HG03565 (cell line): ENCODE measurements around the gene MAPKAPK2.

Experiments used
- ATAC-seq: cut with Tn5 transposase; IDR thresholded peaks from one replicate; pipeline ENCODE4 v1.9.1; 2021; ENCODE audit warnings: mild to moderate bottlenecking, moderate library complexity; ENCODE audit not compliant: unreplicated experiment

Gene MAPKAPK2

GRCh38 chr1:206658981-206659273, 25.8 kb upstream of the MAPKAPK2 start:
- no peak for ATAC-seq

- no peak for ATAC-seq
Observed at GRCh38 chr1:206660136-206660535, 24.6 kb upstream of the MAPKAPK2 start.

- ATAC-seq, result no peak
Observed at GRCh38 chr1:206661161-206661820, 23.4 kb upstream of the MAPKAPK2 start.

- ATAC-seq, result no peak
Observed at GRCh38 chr1:206662396-206663092, 22.2 kb upstream of the MAPKAPK2 start.

- ATAC-seq, result no peak
Observed at GRCh38 chr1:206663362-206663761, 21.3 kb upstream of the MAPKAPK2 start.

- no peak for ATAC-seq
Observed at GRCh38 chr1:206663832-206664652, 20.7 kb upstream of the MAPKAPK2 start.

- no peak for ATAC-seq
Observed at GRCh38 chr1:206664740-206665139, 20.0 kb upstream of the MAPKAPK2 start.

GRCh38 chr1:206666031-206666561, 18.6 kb upstream of the MAPKAPK2 start:
- ATAC-seq, result no peak

- no peak for ATAC-seq
Observed at GRCh38 chr1:206666954-206667665, 17.6 kb upstream of the MAPKAPK2 start.

GRCh38 chr1:206668351-206668750, 16.4 kb upstream of the MAPKAPK2 start:
- ATAC-seq, result no peak

- no peak for ATAC-seq
Observed at GRCh38 chr1:206668874-206669410, 15.8 kb upstream of the MAPKAPK2 start.

GRCh38 chr1:206672011-206672688, 12.6 kb upstream of the MAPKAPK2 start:
- ATAC-seq, result no peak

GRCh38 chr1:206672844-206673758, 11.6 kb upstream of the MAPKAPK2 start:
- no peak for ATAC-seq

GRCh38 chr1:206674236-206674635, 10.5 kb upstream of the MAPKAPK2 start:
- no peak for ATAC-seq

GRCh38 chr1:206674745-206675175, 9.9 kb upstream of the MAPKAPK2 start:
- no peak for ATAC-seq

GRCh38 chr1:206676499-206676898, 8.2 kb upstream of the MAPKAPK2 start:
- ATAC-seq, result no peak

GRCh38 chr1:206678490-206678889, 6.2 kb upstream of the MAPKAPK2 start:
- no peak for ATAC-seq

GRCh38 chr1:206679738-206680211, 4.9 kb upstream of the MAPKAPK2 start:
- peak; percentile 73 for ATAC-seq

GRCh38 chr1:206680279-206680678, 4.4 kb upstream of the MAPKAPK2 start:
- ATAC-seq, result no peak
